SK-N-SH (cell line): ENCODE results near the gene EXOC4. TPM values are rescaled to one million over a fixed set of nuclear protein-coding genes. Genes with fewer than 3 reads are reported as not detected.
A peak's percentile ranks its signal among the peaks of the same experiment; 100 is the strongest.

Experiments
- CTCF ChIA-PET: fragments of 300-600, 350-600 bp; formaldehyde crosslinking; extraction: SDS; loops from one replicate; lab custom pipeline; 2021; lab: Yijun Ruan, JAX
- POLR2A ChIA-PET: fragments of 350-600 bp; sonication (Branson Sonifier 250); formaldehyde crosslinking; extraction: SDS; loops from one replicate; lab custom pipeline; 2020; ENCODE audit warnings: antibody characterized with exemption, inconsistent platforms; lab: Yijun Ruan, JAX
- DNase-seq: peaks from one replicate; pipeline ENCODE4 v3.0.0; 2012
- H2AFZ ChIP-seq: fragments of 200-600 bp; sonication (generic); 2 replicates; pipeline ENCODE4 v1.8.1; 2016; ENCODE audit warnings: antibody characterized with exemption, mild to moderate bottlenecking, low read depth
- H3F3A ChIP-seq: fragments of 200-600 bp; sonication (generic); replicated peaks from 2 replicates; pipeline ENCODE3; 2016; ENCODE audit warnings: antibody characterized with exemption, mild to moderate bottlenecking; ENCODE audit not compliant: insufficient read depth
- H3K27ac ChIP-seq, 2 experiments: fragments of 200-500 bp in 1 of 2; fragments of 200-600 bp in 1 of 2; sonication (Bioruptor generic) in 1 of 2; sonication (generic), shearing (Covaris generic) in 1 of 2; 2 replicates each; pipeline versions ENCODE4 v1.5.1 to v1.6.1; 2014 to 2016; ENCODE audit warnings: low read depth in 2 of 2, inconsistent platforms in 1 of 2, low read length in 1 of 2, mild to moderate bottlenecking in 1 of 2, mixed read lengths in 1 of 2
- H3K27me3 ChIP-seq: fragments of 200-600 bp; sonication (generic), shearing (Covaris generic); 2 replicates; pipeline ENCODE4 v1.6.1; 2016; ENCODE audit warnings: mixed run types; ENCODE audit not compliant: insufficient read depth
- H3K36me3 ChIP-seq, 2 experiments: fragments of 200-500 bp in 1 of 2; fragments of 200-600 bp in 1 of 2; sonication (Bioruptor generic) in 1 of 2; sonication (generic) in 1 of 2; replicated peaks in 1 of 2; 2 replicates each; pipeline versions ENCODE3 to v1.5.1; 2014 to 2016; ENCODE audit warnings: low read length in 1 of 2, mild to moderate bottlenecking in 1 of 2; ENCODE audit not compliant: insufficient read depth in 2 of 2, control insufficient read depth in 1 of 2
- H3K4me1 ChIP-seq, 2 experiments: fragments of 200-500 bp in 1 of 2; fragments of 200-600 bp in 1 of 2; sonication (Bioruptor generic) in 1 of 2; sonication (generic), shearing (Covaris generic) in 1 of 2; 2 replicates each; pipeline versions ENCODE4 v1.5.1 to v1.6.1; 2014 to 2016; ENCODE audit warnings: low read depth in 1 of 2, low read length in 1 of 2, mixed run types in 1 of 2; ENCODE audit not compliant: insufficient read depth in 2 of 2, control insufficient read depth in 1 of 2
- H3K4me2 ChIP-seq: fragments of 200-600 bp; sonication (generic), shearing (Covaris generic); 2 replicates; pipeline ENCODE4 v1.6.1; 2017; ENCODE audit warnings: mixed run types
- H3K4me3 ChIP-seq, 2 experiments: fragments of 200-500 bp in 1 of 2; fragments of 200-600 bp in 1 of 2; sonication (Bioruptor generic) in 1 of 2; sonication (generic), shearing (Covaris generic) in 1 of 2; 2 replicates each; pipeline versions ENCODE4 v1.5.1 to v1.8.1; 2014 to 2016; ENCODE audit warnings: low read depth in 2 of 2, inconsistent platforms in 1 of 2, low read length in 1 of 2, mild to moderate bottlenecking in 1 of 2, mixed read lengths in 1 of 2, moderate library complexity in 1 of 2
- H3K79me2 ChIP-seq: fragments of 200-600 bp; sonication (generic); 2 replicates; pipeline ENCODE4 v1.8.1; 2017; ENCODE audit warnings: mild to moderate bottlenecking; ENCODE audit not compliant: insufficient read depth
- H3K9ac ChIP-seq: fragments of 200-600 bp; sonication (generic); 2 replicates; pipeline ENCODE4 v1.6.1; 2017; ENCODE audit warnings: mixed run types
- H3K9me2 ChIP-seq: fragments of 200-600 bp; sonication (generic); 2 replicates; pipeline ENCODE4 v1.6.1; 2017; ENCODE audit warnings: mixed run types
- H3K9me3 ChIP-seq: fragments of 200-600 bp; sonication (generic); 2 replicates; pipeline ENCODE4 v1.6.1; 2017; ENCODE audit warnings: mixed run types, mild to moderate bottlenecking, moderate library complexity
- H4K20me1 ChIP-seq: fragments of 200-600 bp; sonication (generic); 2 replicates; pipeline ENCODE4 v1.6.1; 2017; ENCODE audit warnings: mild to moderate bottlenecking, mixed run types; ENCODE audit not compliant: insufficient read depth
- CTCF ChIP-seq: fragments of 200-600 bp; sonication (generic); IDR thresholded peaks from 2 replicates; pipeline ENCODE4 v1.6.1; 2017; ENCODE audit warnings: antibody characterized with exemption, mild to moderate bottlenecking, moderate library complexity
- FOXM1 ChIP-seq: IDR thresholded peaks from 2 replicates; pipeline ENCODE4 v1.4.0; 2012; ENCODE audit warnings: low read depth, mild to moderate bottlenecking
- GABPA ChIP-seq: IDR thresholded peaks from 2 replicates; pipeline ENCODE4 v1.4.0; 2012; ENCODE audit warnings: low read depth, mild to moderate bottlenecking
- GATA2 ChIP-seq: sonication (generic); formaldehyde crosslinking; IDR thresholded peaks from 2 replicates; pipeline ENCODE4 v1.5.0; 2020; ENCODE audit warnings: mild to moderate bottlenecking, missing genetic modification reagents
- IRF3 ChIP-seq: fragments of 150-350 bp; IDR thresholded peaks from 2 replicates; pipeline ENCODE4 v1.6.1; 2016; ENCODE audit warnings: mild to moderate bottlenecking, low read depth, low read length
- POLR2AphosphoS5 ChIP-seq: IDR thresholded peaks from 2 replicates; pipeline ENCODE4 v1.6.1; 2012; ENCODE audit warnings: low read depth, low read length
- RAD21 ChIP-seq: IDR thresholded peaks from 2 replicates; pipeline ENCODE4 v1.6.1; 2012; ENCODE audit warnings: mild to moderate bottlenecking, low read length
- RCOR1 ChIP-seq: fragments of 150-350 bp; IDR thresholded peaks from 2 replicates; pipeline ENCODE4 v1.6.1; 2017; ENCODE audit warnings: antibody characterized with exemption, low read length
- REST ChIP-seq: IDR thresholded peaks from 2 replicates; pipeline ENCODE4 v1.6.1; 2012; ENCODE audit warnings: mild to moderate bottlenecking, low read depth, low read length, moderate library complexity
- SIN3A ChIP-seq: IDR thresholded peaks from 2 replicates; pipeline ENCODE4 v1.6.1; 2012; ENCODE audit warnings: low read depth, mild to moderate bottlenecking, low read length, moderate library complexity, borderline replicate concordance
- TAF1 ChIP-seq: IDR thresholded peaks from 2 replicates; pipeline ENCODE4 v1.6.1; 2012; ENCODE audit warnings: low read depth, mild to moderate bottlenecking, low read length, moderate library complexity, borderline replicate concordance
- TCF12 ChIP-seq: IDR thresholded peaks from 2 replicates; pipeline ENCODE4 v1.4.0; 2012
- WGBS: methylation state at CpG from one replicate; pipeline ENCODE4 v1.1.6; 2017; ENCODE audit warnings: low lambda C conversion rate; 5-methylcytosine and 5-hydroxymethylcytosine counted together
- polyA plus RNA-seq, 3 experiments: library from polyadenylated mRNA; depleted of rRNA; stranded (reverse); fragments of >200 nt; gene quantifications; 2 replicates each; pipeline ENCODE4 v1.2.3, GENCODE V29; 2012

Gene EXOC4
- polyA plus RNA-seq, 1 of the 3 experiments (the other 2 are of a cell fraction): 37.3 TPM

GRCh38 chr7:134105841-134106240 is 853.0 kb downstream of the EXOC4 start (continued):
- TF ChIP-seq REST (no peak), POLR2AphosphoS5 (no peak), IRF3 (no peak)
- TF ChIP-seq, all 33 proteins: peak for 0

GRCh38 chr7:134108802-134109201 is 855.9 kb downstream of the EXOC4 start:
- Histone ChIP-seq H3K27ac (no peak overlapping the region), H3K79me2 (no peaks in the 10 kb centered on the region), H3K4me2 (no peak overlapping the region), H3F3A (no peaks in the 10 kb centered on the region), H3K27me3 (no peaks in the 10 kb centered on the region), H2AFZ (no peak overlapping the region), H3K9me2 (no peaks in the 10 kb centered on the region), H3K4me3 (no peak overlapping the region), H4K20me1 (no peaks in the 10 kb centered on the region), H3K9ac (no peak overlapping the region), H3K36me3 (peaks cover 0 to 4% of the 10 kb centered on the region in 2 experiments), H3K4me1 (no peaks in the 10 kb centered on the region), H3K9me3 (no peaks in the 10 kb centered on the region)
- no peak for DNase-seq
- POLR2A ChIA-PET: no interaction called here
- WGBS: 86% methylated on average over 2 of the region's 2 CpGs
- peak; percentile 49; the same call in 1 of the 2 replicates for TF ChIP-seq RAD21
- no peak for TF ChIP-seq POLR2AphosphoS5
- CTCF ChIA-PET: interaction anchor here (0.5 to 2.0 kb wide), 4 partner anchors 12 to 706 kb away, joined by 3 to 8 read pairs (median 3); no protein-coding TSS in a partner anchor

GRCh38 chr7:134113655-134114054 is 860.8 kb downstream of the EXOC4 start:
- ChIA-PET POLR2A (no interaction called here), CTCF (no interaction called here)
- Histone ChIP-seq H3K4me2 (no peak overlapping the region), H3K9me3 (no peaks in the 10 kb centered on the region), H3K9ac (no peak overlapping the region), H3K36me3 (no peaks in the 10 kb centered on the region), H3K4me1 (no peaks in the 10 kb centered on the region), H3K27me3 (no peaks in the 10 kb centered on the region), H3F3A (no peaks in the 10 kb centered on the region), H4K20me1 (no peaks in the 10 kb centered on the region), H3K27ac (no peak overlapping the region), H2AFZ (no peak overlapping the region), H3K9me2 (no peaks in the 10 kb centered on the region), H3K4me3 (no peak overlapping the region), H3K79me2 (no peaks in the 10 kb centered on the region)
- no peak for TF ChIP-seq TAF1
- no peak for TF ChIP-seq RCOR1
- no peak for TF ChIP-seq SIN3A
- no peak for TF ChIP-seq GABPA
- no peak for TF ChIP-seq GATA2 (CRISPR knock-in tag)
- no peak for TF ChIP-seq RAD21
- TF ChIP-seq TCF12: no peak
- no peak for TF ChIP-seq CTCF
- no peak for TF ChIP-seq FOXM1
- DNase-seq: no peak
